ENCODE measurements around the gene FMNL2. TPM values are rescaled to one million over a fixed set of nuclear protein-coding genes. Genes with fewer than 3 reads are reported as not detected.

FMNL2 gene
- total RNA-seq, 1 donor from 2014 or later = 34.3 TPM

DNA sequence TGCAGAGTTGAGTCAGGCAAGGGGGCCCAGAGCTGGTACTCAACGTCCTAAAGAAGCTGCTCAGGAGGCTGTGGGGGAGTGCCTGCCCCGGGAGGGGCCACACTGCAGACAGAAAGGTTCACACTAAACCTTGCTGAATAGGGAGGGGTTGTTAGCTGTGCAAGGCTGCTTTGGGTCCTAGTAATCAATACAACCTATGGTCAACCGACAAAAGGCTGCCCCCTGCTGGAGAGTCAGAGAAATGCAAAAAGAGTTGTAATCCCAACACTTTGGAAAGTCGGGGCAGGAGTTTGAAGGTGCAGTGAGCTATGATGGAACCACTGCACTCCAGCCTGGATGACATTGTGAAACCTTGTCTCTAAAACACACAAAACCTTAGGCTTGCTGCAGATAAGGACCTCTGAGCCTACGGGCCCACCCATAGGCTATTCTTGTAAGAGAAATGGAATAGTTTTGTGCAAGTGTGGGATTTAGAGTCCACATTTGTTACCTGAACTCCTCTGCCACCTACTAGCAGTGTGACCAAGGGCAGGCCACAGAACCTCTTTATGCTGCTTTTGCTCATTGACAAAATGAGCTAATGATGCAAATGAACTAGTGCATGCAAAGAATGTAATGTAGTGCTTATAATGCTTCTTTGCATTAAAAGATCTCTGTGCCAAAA is 300.8 kb downstream of the FMNL2 start:
- H3K27me3 Mint-ChIP-seq (ENCODE audit: low read depth, unreplicated experiment) = no peaks in the 10 kb centered on the region
- Histone ChIP-seq H3K4me2 (ENCODE audit: low read length) (no peak overlapping the region), H3K79me2 (ENCODE audit: insufficient read depth, low read length) (no peaks in the 10 kb centered on the region), H2AFZ (ENCODE audit: low read depth, low read length) (no peak overlapping the region), H3K27me3 (ENCODE audit: insufficient read depth, low read length) (no peaks in the 10 kb centered on the region), H3K36me3 (ENCODE audit: insufficient read depth, low read length) (peaks cover 7% of the 10 kb centered on the region), H3K9me3 (ENCODE audit: insufficient read depth, low read depth, low read length) (no peaks in the 10 kb centered on the region), H3K4me1 (ENCODE audit: insufficient read depth, low read length) (no peaks in the 10 kb centered on the region), H3K9ac (ENCODE audit: low read length) (no peak overlapping the region), H4K20me1 (ENCODE audit: insufficient read depth, low read length) (peaks cover 7% of the 10 kb centered on the region), H3K4me3 (ENCODE audit: insufficient read depth, low read depth, low read length) (no peak overlapping the region), H3K27ac (ENCODE audit: low read depth, low read length) (no peak overlapping the region)
- FAIRE-seq (no peak), DNase-seq (ENCODE audit: low read depth) (peak; percentile 18)
- peaks cover 11% of the 10 kb centered on the region for H3K4me1 Mint-ChIP-seq (ENCODE audit: low read depth, unreplicated experiment)
- H3K36me3 Mint-ChIP-seq (ENCODE audit: low read depth, unreplicated experiment) = peaks cover 26% of the 10 kb centered on the region
- no peak overlapping the region for H3K4me3 Mint-ChIP-seq (ENCODE audit: unreplicated experiment)
- H3K9me3 Mint-ChIP-seq (ENCODE audit: unreplicated experiment) = no peaks in the 10 kb centered on the region
- no peak overlapping the region for H3K27ac Mint-ChIP-seq (ENCODE audit: unreplicated experiment)
- TF ChIP-seq, protein P1, sequence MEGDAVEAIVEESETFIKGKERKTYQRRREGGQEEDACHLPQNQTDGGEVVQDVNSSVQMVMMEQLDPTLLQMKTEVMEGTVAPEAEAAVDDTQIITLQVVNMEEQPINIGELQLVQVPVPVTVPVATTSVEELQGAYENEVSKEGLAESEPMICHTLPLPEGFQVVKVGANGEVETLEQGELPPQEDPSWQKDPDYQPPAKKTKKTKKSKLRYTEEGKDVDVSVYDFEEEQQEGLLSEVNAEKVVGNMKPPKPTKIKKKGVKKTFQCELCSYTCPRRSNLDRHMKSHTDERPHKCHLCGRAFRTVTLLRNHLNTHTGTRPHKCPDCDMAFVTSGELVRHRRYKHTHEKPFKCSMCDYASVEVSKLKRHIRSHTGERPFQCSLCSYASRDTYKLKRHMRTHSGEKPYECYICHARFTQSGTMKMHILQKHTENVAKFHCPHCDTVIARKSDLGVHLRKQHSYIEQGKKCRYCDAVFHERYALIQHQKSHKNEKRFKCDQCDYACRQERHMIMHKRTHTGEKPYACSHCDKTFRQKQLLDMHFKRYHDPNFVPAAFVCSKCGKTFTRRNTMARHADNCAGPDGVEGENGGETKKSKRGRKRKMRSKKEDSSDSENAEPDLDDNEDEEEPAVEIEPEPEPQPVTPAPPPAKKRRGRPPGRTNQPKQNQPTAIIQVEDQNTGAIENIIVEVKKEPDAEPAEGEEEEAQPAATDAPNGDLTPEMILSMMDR (IDR thresholded peaks at IDR 0.05; ENCODE audit: insufficient read depth, low read depth, low read length) = peak; percentile 67
- TF ChIP-seq EZH2 (IDR thresholded peaks at IDR 0.05; ENCODE audit: insufficient read depth, low read length) = no peak

DNA sequence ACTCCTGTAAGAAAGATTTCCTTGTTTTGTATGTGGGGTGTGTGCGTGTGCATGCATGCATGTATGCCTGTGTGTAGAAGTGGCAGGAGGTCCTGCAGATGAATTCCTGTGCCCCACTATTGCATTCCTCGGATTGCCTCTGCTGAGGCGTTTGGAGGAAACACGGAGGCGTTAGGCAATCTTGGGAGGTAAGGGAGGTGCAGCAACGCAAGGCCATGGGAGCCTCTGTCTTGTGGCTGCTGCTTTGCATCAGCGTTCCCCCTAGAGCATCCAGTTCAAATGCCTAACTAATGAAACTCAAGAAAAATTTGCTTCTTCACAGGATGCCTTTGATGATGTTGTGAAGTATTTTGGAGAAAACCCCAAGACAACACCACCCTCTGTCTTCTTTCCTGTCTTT is 302.3 kb downstream of the FMNL2 start:
- H4K20me1 ChIP-seq (ENCODE audit: insufficient read depth, low read length) = peaks cover 7% of the 10 kb centered on the region
- H3K27me3 ChIP-seq (ENCODE audit: insufficient read depth, low read length) = no peaks in the 10 kb centered on the region
- no peak for DNase-seq (ENCODE audit: low read depth)
- no peaks in the 10 kb centered on the region for H3K4me1 ChIP-seq (ENCODE audit: insufficient read depth, low read length)
- TF ChIP-seq, protein P1 (IDR thresholded peaks at IDR 0.05; ENCODE audit: insufficient read depth, low read depth, low read length) = no peak
- peaks cover 11% of the 10 kb centered on the region for H3K4me1 Mint-ChIP-seq (ENCODE audit: low read depth, unreplicated experiment)
- no peak overlapping the region for H3K27ac ChIP-seq (ENCODE audit: low read depth, low read length)
- H3K27me3 Mint-ChIP-seq (ENCODE audit: low read depth, unreplicated experiment) = no peaks in the 10 kb centered on the region
- no peak overlapping the region for H3K27ac Mint-ChIP-seq (ENCODE audit: unreplicated experiment)
- no peaks in the 10 kb centered on the region for H3K9me3 ChIP-seq (ENCODE audit: insufficient read depth, low read depth, low read length)
- no peak for FAIRE-seq
- no peaks in the 10 kb centered on the region for H3K9me3 Mint-ChIP-seq (ENCODE audit: unreplicated experiment)
- no peak overlapping the region for H3K4me2 ChIP-seq (ENCODE audit: low read length)
- H3K4me3 Mint-ChIP-seq (ENCODE audit: unreplicated experiment) = no peak overlapping the region
- no peak overlapping the region for H2AFZ ChIP-seq (ENCODE audit: low read depth, low read length)
- no peaks in the 10 kb centered on the region for H3K79me2 ChIP-seq (ENCODE audit: insufficient read depth, low read length)
- H3K36me3 ChIP-seq (ENCODE audit: insufficient read depth, low read length) = peaks cover 14% of the 10 kb centered on the region
- no peak overlapping the region for H3K4me3 ChIP-seq (ENCODE audit: insufficient read depth, low read depth, low read length)
- H3K36me3 Mint-ChIP-seq (ENCODE audit: low read depth, unreplicated experiment) = peaks cover 26% of the 10 kb centered on the region
- H3K9ac ChIP-seq (ENCODE audit: low read length) = no peak overlapping the region

DNA sequence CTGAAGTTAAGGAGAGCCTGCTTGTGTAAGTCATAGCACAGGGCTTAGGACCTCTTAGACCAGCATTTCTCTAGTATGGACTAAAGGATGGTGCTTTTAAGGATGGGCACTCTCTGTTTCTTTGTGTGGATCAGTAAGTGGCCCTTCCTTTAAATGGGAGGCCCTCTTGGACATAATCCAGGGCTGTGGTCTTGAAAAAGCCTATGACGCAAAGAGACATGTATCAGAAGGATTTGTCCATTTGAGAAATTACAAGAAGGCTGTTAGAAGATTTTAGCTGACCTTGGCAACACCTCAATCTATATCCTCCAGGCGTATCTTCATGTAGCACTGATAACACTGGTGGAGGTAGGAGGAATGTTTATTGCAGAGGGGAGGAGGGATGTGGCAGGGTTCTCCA is 303.1 kb downstream of the FMNL2 start:
- H3K27me3 Mint-ChIP-seq (ENCODE audit: low read depth, unreplicated experiment) = no peaks in the 10 kb centered on the region
- Histone ChIP-seq H3K79me2 (ENCODE audit: insufficient read depth, low read length) (no peaks in the 10 kb centered on the region), H3K4me1 (ENCODE audit: insufficient read depth, low read length) (no peaks in the 10 kb centered on the region), H3K4me2 (ENCODE audit: low read length) (no peak overlapping the region), H3K9ac (ENCODE audit: low read length) (no peak overlapping the region), H3K36me3 (ENCODE audit: insufficient read depth, low read length) (peaks cover 14% of the 10 kb centered on the region), H3K27ac (ENCODE audit: low read depth, low read length) (no peak overlapping the region), H4K20me1 (ENCODE audit: insufficient read depth, low read length) (peaks cover 7% of the 10 kb centered on the region), H2AFZ (ENCODE audit: low read depth, low read length) (no peak overlapping the region), H3K9me3 (ENCODE audit: insufficient read depth, low read depth, low read length) (no peaks in the 10 kb centered on the region), H3K4me3 (ENCODE audit: insufficient read depth, low read depth, low read length) (no peak overlapping the region), H3K27me3 (ENCODE audit: insufficient read depth, low read length) (no peaks in the 10 kb centered on the region)
- no peaks in the 10 kb centered on the region for H3K9me3 Mint-ChIP-seq (ENCODE audit: unreplicated experiment)
- H3K4me3 Mint-ChIP-seq (ENCODE audit: unreplicated experiment) = no peak overlapping the region
- no peak for TF ChIP-seq EZH2 (IDR thresholded peaks at IDR 0.05; ENCODE audit: insufficient read depth, low read length)
- TF ChIP-seq, protein P1 (IDR thresholded peaks at IDR 0.05; ENCODE audit: insufficient read depth, low read depth, low read length) = no peak
- H3K36me3 Mint-ChIP-seq (ENCODE audit: low read depth, unreplicated experiment) = peaks cover 26% of the 10 kb centered on the region
- FAIRE-seq (no peak), DNase-seq (ENCODE audit: low read depth) (no peak)
- peaks cover 11% of the 10 kb centered on the region for H3K4me1 Mint-ChIP-seq (ENCODE audit: low read depth, unreplicated experiment)
- H3K27ac Mint-ChIP-seq (ENCODE audit: unreplicated experiment) = no peak overlapping the region

Data from astrocyte (in vitro differentiated cells and primary cell).